Skeletal muscle satellite cell (primary cell): ENCODE data around the gene C16orf82. TPM values are rescaled to one million over a fixed set of nuclear protein-coding genes. Genes with fewer than 3 reads are reported as not detected.

Source experiments
- H3K27me3 ChIP-seq: 2 replicates; pipeline ENCODE4 v1.7.0; 2013; ENCODE audit warnings: low read length; ENCODE audit not compliant: control insufficient read depth, insufficient read depth
- H3K36me3 ChIP-seq: 2 replicates; pipeline ENCODE4 v1.7.0; 2013; ENCODE audit warnings: mild to moderate bottlenecking, control low read depth, low read length; ENCODE audit not compliant: insufficient read depth
- H3K4me1 ChIP-seq: 2 replicates; pipeline ENCODE4 v1.7.0; 2013; ENCODE audit warnings: low read length; ENCODE audit not compliant: control insufficient read depth, insufficient read depth
- H3K4me2 ChIP-seq: 2 replicates; pipeline ENCODE4 v1.7.0; 2013; ENCODE audit warnings: mild to moderate bottlenecking, low read length
- H3K4me3 ChIP-seq: 2 replicates; pipeline ENCODE4 v1.7.0; 2013; ENCODE audit warnings: low read length
- H3K9ac ChIP-seq: 2 replicates; pipeline ENCODE4 v1.7.0; 2013; ENCODE audit warnings: mild to moderate bottlenecking, low read depth, low read length, moderate library complexity
- H3K9me3 ChIP-seq: replicated peaks from 2 replicates; pipeline ENCODE4 v1.7.0; 2013; ENCODE audit warnings: mild to moderate bottlenecking, control low read depth, low read length
- total RNA-seq: library from RNA; depleted of rRNA; stranded (reverse); fragments of >200 nt; gene quantifications from 2 replicates; pipeline ENCODE4 v1.2.3, GENCODE V29; 2012; rRNA removed

The C16orf82 gene
- total RNA-seq = not detected in 2 replicates

- Histone ChIP-seq H3K9me3 (no peaks in the 10 kb centered on the region), H3K27me3 (peaks cover 5% of the 10 kb centered on the region), H3K4me1 (no peaks in the 10 kb centered on the region), H3K36me3 (no peaks in the 10 kb centered on the region), H3K9ac (no peak within 1 kb of the TSS), H3K4me2 (no peak within 1 kb of the TSS), H3K4me3 (no peak within 1 kb of the TSS)
These were observed at the start of gene C16orf82 for GRCh38 chr16:27066668-27067537. Gene C16orf82 (plus strand): TSS chr16:27066927.

GRCh38 chr16:27020031-27020430, 46.7 kb upstream of the C16orf82 start:
- no peak overlapping the region for H3K4me3 ChIP-seq
- H3K36me3 ChIP-seq = no peaks in the 10 kb centered on the region
- H3K9me3 ChIP-seq = peaks cover 4% of the 10 kb centered on the region
- no peak overlapping the region for H3K4me2 ChIP-seq
- H3K9ac ChIP-seq = no peak overlapping the region
- no peaks in the 10 kb centered on the region for H3K27me3 ChIP-seq
- no peaks in the 10 kb centered on the region for H3K4me1 ChIP-seq

GRCh38 chr16:27024010-27024409, 42.7 kb upstream of the C16orf82 start:
- no peak overlapping the region for H3K4me2 ChIP-seq
- H3K36me3 ChIP-seq = no peaks in the 10 kb centered on the region
- no peak overlapping the region for H3K9ac ChIP-seq
- H3K9me3 ChIP-seq = peaks cover 4% of the 10 kb centered on the region
- H3K27me3 ChIP-seq = no peaks in the 10 kb centered on the region
- no peak overlapping the region for H3K4me3 ChIP-seq
- H3K4me1 ChIP-seq = no peaks in the 10 kb centered on the region

- Histone ChIP-seq H3K4me2 (no peak overlapping the region), H3K9ac (no peak overlapping the region), H3K4me1 (no peaks in the 10 kb centered on the region), H3K27me3 (no peaks in the 10 kb centered on the region), H3K4me3 (no peak overlapping the region), H3K36me3 (no peaks in the 10 kb centered on the region), H3K9me3 (peaks cover 4% of the 10 kb centered on the region)
These were observed 41.1 kb upstream of the C16orf82 start for GRCh38 chr16:27025581-27025980.

GRCh38 chr16:27027971-27028370, 38.8 kb upstream of the C16orf82 start:
- H3K4me2 ChIP-seq = no peak overlapping the region
- H3K9ac ChIP-seq = no peak overlapping the region
- no peak overlapping the region for H3K4me3 ChIP-seq
- H3K27me3 ChIP-seq = no peaks in the 10 kb centered on the region
- no peaks in the 10 kb centered on the region for H3K36me3 ChIP-seq
- H3K4me1 ChIP-seq = no peaks in the 10 kb centered on the region
- peaks cover 4% of the 10 kb centered on the region for H3K9me3 ChIP-seq

GRCh38 chr16:27028591-27029110, 38.1 kb upstream of the C16orf82 start:
- Histone ChIP-seq H3K4me3 (no peak overlapping the region), H3K36me3 (no peaks in the 10 kb centered on the region), H3K27me3 (no peaks in the 10 kb centered on the region), H3K4me1 (no peaks in the 10 kb centered on the region), H3K9ac (no peak overlapping the region), H3K4me2 (no peak overlapping the region), H3K9me3 (no peaks in the 10 kb centered on the region)

GRCh38 chr16:27029525-27029924, 37.2 kb upstream of the C16orf82 start:
- Histone ChIP-seq H3K9me3 (no peaks in the 10 kb centered on the region), H3K4me2 (no peak overlapping the region), H3K27me3 (no peaks in the 10 kb centered on the region), H3K4me3 (no peak overlapping the region), H3K9ac (no peak overlapping the region), H3K36me3 (no peaks in the 10 kb centered on the region), H3K4me1 (no peaks in the 10 kb centered on the region)

- Histone ChIP-seq H3K4me3 (no peak overlapping the region), H3K27me3 (no peaks in the 10 kb centered on the region), H3K4me1 (no peaks in the 10 kb centered on the region), H3K4me2 (no peak overlapping the region), H3K9ac (no peak overlapping the region), H3K36me3 (no peaks in the 10 kb centered on the region), H3K9me3 (no peaks in the 10 kb centered on the region)
These were observed 33.3 kb upstream of the C16orf82 start for GRCh38 chr16:27033281-27033979.

- Histone ChIP-seq H3K4me2 (no peak overlapping the region), H3K27me3 (no peaks in the 10 kb centered on the region), H3K4me1 (no peaks in the 10 kb centered on the region), H3K9ac (no peak overlapping the region), H3K4me3 (no peak overlapping the region), H3K9me3 (no peaks in the 10 kb centered on the region), H3K36me3 (no peaks in the 10 kb centered on the region)
These were observed 26.0 kb upstream of the C16orf82 start for GRCh38 chr16:27040732-27041131.

- no peak overlapping the region for H3K9ac ChIP-seq
- H3K27me3 ChIP-seq = no peaks in the 10 kb centered on the region
- H3K4me1 ChIP-seq = no peaks in the 10 kb centered on the region
- no peaks in the 10 kb centered on the region for H3K36me3 ChIP-seq
- no peak overlapping the region for H3K4me2 ChIP-seq
- H3K9me3 ChIP-seq = peaks cover 3% of the 10 kb centered on the region
- H3K4me3 ChIP-seq = no peak overlapping the region
These were observed 19.7 kb upstream of the C16orf82 start for GRCh38 chr16:27046958-27047518.

- Histone ChIP-seq H3K9ac (no peak overlapping the region), H3K9me3 (peaks cover 3% of the 10 kb centered on the region), H3K4me3 (no peak overlapping the region), H3K27me3 (no peaks in the 10 kb centered on the region), H3K4me1 (no peaks in the 10 kb centered on the region), H3K4me2 (no peak overlapping the region), H3K36me3 (no peaks in the 10 kb centered on the region)
These were observed 18.4 kb upstream of the C16orf82 start for GRCh38 chr16:27048316-27048715.
